ENCODE results near the gene PVALB. TPM values are rescaled to one million over a fixed set of nuclear protein-coding genes. Genes with fewer than 3 reads are reported as not detected.

PVALB gene
- total and polyA plus RNA-seq, 10 of the 15 experiments (the other 5 are each of a cell fraction or from before 2014, with no cell fraction given): not detected

DNA sequence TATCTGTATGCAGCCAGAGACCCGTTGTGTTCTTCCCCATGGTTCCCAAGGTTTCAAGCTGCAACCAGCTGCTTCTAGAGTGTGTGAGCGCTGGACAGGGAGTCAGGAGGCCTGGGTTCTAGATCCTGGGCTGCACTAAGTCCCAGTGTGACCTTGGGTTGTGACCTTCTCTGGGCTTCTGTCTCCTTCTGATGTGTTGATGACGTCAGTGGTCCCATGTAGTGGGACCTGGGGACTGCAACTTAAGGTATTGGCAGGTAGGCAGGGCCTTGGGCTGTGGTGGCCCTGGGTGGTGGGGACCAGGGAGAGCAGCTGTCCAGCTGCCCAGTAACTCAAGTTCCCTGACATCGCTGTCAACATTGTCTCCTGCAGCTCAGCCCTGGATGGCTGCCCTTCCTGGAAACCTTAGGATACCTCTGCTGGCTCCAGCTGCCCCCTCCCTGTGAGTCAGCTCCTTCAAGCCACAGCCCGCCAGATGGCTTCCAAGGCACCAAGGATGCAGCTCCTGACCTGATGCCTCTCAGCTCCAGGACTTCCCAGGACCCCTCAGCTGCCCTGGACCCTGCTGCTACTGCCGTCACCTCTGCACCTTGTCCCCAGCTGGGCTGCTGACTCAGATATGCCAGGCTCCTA lies 1.3 kb upstream of the PVALB start:
- H3K27me3 ChIP-seq (replicated peaks in 1 of 2; ENCODE audit: control insufficient read depth in 2 of 2, insufficient read depth in 2 of 2, low read length in 1 of 2): peaks cover 20 to 23% of the 10 kb centered on the region in 2 experiments
- H3K79me2 ChIP-seq (ENCODE audit: control insufficient read depth, insufficient read depth, low read length): no peaks in the 10 kb centered on the region
- no peak for DNase-seq (ENCODE audit: low read depth, low spot score)
- POLR2A ChIA-PET: no interaction called here
- CTCF ChIA-PET: no interaction called here
- in situ Hi-C loops (cut with MboI): no loop called here
- H3K36me3 ChIP-seq (ENCODE audit: control insufficient read depth in 2 of 2, insufficient read depth in 2 of 2, low read length in 1 of 2): no peaks in the 10 kb centered on the region
- no peaks in the 10 kb centered on the region for H4K20me1 ChIP-seq (ENCODE audit: control insufficient read depth, insufficient read depth)
- H3K4me3 ChIP-seq: no peak overlapping the region
- WGBS (ENCODE audit: insufficient coverage, insufficient replicate concordance, low lambda C conversion rate, missing lambda C conversion rate): 37% methylated on average over 6 of the region's 6 CpGs
- SMC1A ChIA-PET (ENCODE audit: uncharacterized antibody, unreplicated experiment): no interaction called here
- no TSS peak for BruUV-seq (replicated peaks)
- FAIRE-seq: peak; percentile 13
- no peak for ATAC-seq
- H3K27ac ChIP-seq (ENCODE audit: control insufficient read depth, insufficient read depth): no peak overlapping the region
- H3K9me3 ChIP-seq (replicated peaks; ENCODE audit: control insufficient read depth, insufficient read depth, low read length): no peaks in the 10 kb centered on the region
- H3K9ac ChIP-seq (ENCODE audit: control insufficient read depth, insufficient read depth, low read length): no peak overlapping the region
- no peak overlapping the region for H3K4me2 ChIP-seq (ENCODE audit: control insufficient read depth, insufficient read depth)
- intact Hi-C loops (cut with micrococcal nuclease; ENCODE audit: unreplicated experiment): no loop called here
- H2AFZ ChIP-seq (ENCODE audit: control insufficient read depth, low read depth, low read length): no peak overlapping the region
- RAD21 ChIA-PET (ENCODE audit: unreplicated experiment): interaction anchor here (1.2 kb wide), 1 partner anchor 160 kb away, joined by 3 read pairs; no protein-coding TSS in a partner anchor
- H3K4me1 ChIP-seq (ENCODE audit: control insufficient read depth, insufficient read depth, low read length): no peaks in the 10 kb centered on the region
- no peak for TF ChIP-seq RCOR1 (conservative IDR thresholded peaks at IDR 0.05; ENCODE audit: low read depth, low read length)
- no peak for TF ChIP-seq TCF3 (IDR thresholded peaks at IDR 0.05; ENCODE audit: borderline replicate concordance, insufficient read depth, low read depth, low read length)
- TF ChIP-seq FOS (IDR thresholded peaks at IDR 0.05; ENCODE audit: borderline replicate concordance, extremely low read depth, insufficient read length): no peak
- TF ChIP-seq GATAD2B (conservative IDR thresholded peaks at IDR 0.05; ENCODE audit: low read depth): no peak
- no peak for TF ChIP-seq SIN3A (IDR thresholded peaks at IDR 0.05; ENCODE audit: low read depth, low read length)
- no peak for TF ChIP-seq DPF2 (IDR thresholded peaks at IDR 0.05)
- TF ChIP-seq, protein P1, sequence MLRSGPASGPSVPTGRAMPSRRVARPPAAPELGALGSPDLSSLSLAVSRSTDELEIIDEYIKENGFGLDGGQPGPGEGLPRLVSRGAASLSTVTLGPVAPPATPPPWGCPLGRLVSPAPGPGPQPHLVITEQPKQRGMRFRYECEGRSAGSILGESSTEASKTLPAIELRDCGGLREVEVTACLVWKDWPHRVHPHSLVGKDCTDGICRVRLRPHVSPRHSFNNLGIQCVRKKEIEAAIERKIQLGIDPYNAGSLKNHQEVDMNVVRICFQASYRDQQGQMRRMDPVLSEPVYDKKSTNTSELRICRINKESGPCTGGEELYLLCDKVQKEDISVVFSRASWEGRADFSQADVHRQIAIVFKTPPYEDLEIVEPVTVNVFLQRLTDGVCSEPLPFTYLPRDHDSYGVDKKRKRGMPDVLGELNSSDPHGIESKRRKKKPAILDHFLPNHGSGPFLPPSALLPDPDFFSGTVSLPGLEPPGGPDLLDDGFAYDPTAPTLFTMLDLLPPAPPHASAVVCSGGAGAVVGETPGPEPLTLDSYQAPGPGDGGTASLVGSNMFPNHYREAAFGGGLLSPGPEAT (IDR thresholded peaks at IDR 0.05; ENCODE audit: low read depth): no peak
- TF ChIP-seq SIX5 (IDR thresholded peaks at IDR 0.05; ENCODE audit: low read depth, low read length, severe bottlenecking): no peak
- TF ChIP-seq, protein P2, sequence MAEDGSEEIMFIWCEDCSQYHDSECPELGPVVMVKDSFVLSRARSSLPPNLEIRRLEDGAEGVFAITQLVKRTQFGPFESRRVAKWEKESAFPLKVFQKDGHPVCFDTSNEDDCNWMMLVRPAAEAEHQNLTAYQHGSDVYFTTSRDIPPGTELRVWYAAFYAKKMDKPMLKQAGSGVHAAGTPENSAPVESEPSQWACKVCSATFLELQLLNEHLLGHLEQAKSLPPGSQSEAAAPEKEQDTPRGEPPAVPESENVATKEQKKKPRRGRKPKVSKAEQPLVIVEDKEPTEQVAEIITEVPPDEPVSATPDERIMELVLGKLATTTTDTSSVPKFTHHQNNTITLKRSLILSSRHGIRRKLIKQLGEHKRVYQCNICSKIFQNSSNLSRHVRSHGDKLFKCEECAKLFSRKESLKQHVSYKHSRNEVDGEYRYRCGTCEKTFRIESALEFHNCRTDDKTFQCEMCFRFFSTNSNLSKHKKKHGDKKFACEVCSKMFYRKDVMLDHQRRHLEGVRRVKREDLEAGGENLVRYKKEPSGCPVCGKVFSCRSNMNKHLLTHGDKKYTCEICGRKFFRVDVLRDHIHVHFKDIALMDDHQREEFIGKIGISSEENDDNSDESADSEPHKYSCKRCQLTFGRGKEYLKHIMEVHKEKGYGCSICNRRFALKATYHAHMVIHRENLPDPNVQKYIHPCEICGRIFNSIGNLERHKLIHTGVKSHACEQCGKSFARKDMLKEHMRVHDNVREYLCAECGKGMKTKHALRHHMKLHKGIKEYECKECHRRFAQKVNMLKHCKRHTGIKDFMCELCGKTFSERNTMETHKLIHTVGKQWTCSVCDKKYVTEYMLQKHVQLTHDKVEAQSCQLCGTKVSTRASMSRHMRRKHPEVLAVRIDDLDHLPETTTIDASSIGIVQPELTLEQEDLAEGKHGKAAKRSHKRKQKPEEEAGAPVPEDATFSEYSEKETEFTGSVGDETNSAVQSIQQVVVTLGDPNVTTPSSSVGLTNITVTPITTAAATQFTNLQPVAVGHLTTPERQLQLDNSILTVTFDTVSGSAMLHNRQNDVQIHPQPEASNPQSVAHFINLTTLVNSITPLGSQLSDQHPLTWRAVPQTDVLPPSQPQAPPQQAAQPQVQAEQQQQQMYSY (CRISPR knock-in tag; IDR thresholded peaks at IDR 0.05): no peak
- no peak for TF ChIP-seq POLR2A (IDR thresholded peaks at IDR 0.05; ENCODE audit: low read depth, low read length)
- TF ChIP-seq SRF (IDR thresholded peaks at IDR 0.05; ENCODE audit: low read depth in 2 of 2, low read length in 2 of 2): no peak
- TF ChIP-seq MTA3 (IDR thresholded peaks at IDR 0.05; ENCODE audit: borderline replicate concordance, low read length): no peak
- TF ChIP-seq ZSCAN29 (IDR thresholded peaks at IDR 0.05): no peak
- TF ChIP-seq, protein P3, sequence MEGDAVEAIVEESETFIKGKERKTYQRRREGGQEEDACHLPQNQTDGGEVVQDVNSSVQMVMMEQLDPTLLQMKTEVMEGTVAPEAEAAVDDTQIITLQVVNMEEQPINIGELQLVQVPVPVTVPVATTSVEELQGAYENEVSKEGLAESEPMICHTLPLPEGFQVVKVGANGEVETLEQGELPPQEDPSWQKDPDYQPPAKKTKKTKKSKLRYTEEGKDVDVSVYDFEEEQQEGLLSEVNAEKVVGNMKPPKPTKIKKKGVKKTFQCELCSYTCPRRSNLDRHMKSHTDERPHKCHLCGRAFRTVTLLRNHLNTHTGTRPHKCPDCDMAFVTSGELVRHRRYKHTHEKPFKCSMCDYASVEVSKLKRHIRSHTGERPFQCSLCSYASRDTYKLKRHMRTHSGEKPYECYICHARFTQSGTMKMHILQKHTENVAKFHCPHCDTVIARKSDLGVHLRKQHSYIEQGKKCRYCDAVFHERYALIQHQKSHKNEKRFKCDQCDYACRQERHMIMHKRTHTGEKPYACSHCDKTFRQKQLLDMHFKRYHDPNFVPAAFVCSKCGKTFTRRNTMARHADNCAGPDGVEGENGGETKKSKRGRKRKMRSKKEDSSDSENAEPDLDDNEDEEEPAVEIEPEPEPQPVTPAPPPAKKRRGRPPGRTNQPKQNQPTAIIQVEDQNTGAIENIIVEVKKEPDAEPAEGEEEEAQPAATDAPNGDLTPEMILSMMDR (IDR thresholded peaks at IDR 0.05 in 2 of 3, conservative IDR thresholded peaks at IDR 0.05 in 1 of 3; ENCODE audit: control insufficient read depth in 2 of 3, extremely low read depth in 1 of 3, insufficient read depth in 1 of 3, low read depth in 3 of 3, low read length in 3 of 3): no peak

Data from GM12878 (cell line).